Middle frontal gyrus (tissue), 1 donor: ENCODE data around the gene LY6G6C.

ENCODE experiments used
- DNase-seq: peaks from one replicate; pipeline ENCODE4 v3.0.0-alpha.2; 2015; ENCODE audit warnings: low spot score; ENCODE audit errors: extremely low spot score

Gene LY6G6C

GRCh38 chr6:31741815-31742214 is 20.3 kb upstream of the LY6G6C start:
- DNase-seq = no peak

- DNase-seq = no peak
Observed at GRCh38 chr6:31740397-31741223, 19.1 kb upstream of the LY6G6C start.

DNA sequence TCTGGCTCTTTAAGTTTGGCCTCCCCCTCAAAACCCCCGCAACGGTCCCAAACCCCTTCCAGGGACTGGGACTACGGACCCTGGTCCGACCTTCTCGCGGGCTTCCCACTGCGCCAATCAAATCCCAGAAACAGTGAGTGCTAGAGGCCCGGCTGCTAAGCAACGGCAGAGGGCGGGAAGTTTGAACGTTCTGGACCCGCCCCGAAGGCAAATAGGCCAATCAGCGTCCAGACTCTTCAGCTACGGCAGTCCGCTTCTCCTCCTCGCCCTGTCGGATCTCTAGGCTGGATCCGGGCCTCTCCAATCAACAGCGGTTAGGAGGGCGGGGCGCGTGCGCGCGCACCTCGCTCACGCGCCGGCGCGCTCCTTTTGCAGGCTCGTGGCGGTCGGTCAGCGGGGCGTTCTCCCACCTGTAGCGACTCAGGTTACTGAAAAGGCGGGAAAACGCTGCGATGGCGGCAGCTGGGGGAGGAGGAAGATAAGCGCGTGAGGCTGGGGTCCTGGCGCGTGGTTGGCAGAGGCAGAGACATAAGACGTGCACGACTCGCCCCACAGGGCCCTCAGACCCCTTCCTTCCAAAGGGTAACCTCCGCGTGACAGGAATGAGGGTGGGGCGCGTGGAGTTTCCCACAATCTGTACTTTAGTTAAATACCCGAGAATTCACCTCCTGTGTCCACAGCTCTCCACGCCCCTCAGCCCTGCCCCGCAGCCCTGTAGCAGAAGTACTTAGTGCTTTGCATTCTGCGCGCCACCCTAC is 18.3 kb upstream of the LY6G6C start, which contains the start of gene MSH5:
Gene MSH5, plus strand, starts transcription at position 367 of the 758 bp plus-strand sequence. CDS start 462 bp downstream, outside the sequence.
- DNase-seq = peak; percentile 99

DNA sequence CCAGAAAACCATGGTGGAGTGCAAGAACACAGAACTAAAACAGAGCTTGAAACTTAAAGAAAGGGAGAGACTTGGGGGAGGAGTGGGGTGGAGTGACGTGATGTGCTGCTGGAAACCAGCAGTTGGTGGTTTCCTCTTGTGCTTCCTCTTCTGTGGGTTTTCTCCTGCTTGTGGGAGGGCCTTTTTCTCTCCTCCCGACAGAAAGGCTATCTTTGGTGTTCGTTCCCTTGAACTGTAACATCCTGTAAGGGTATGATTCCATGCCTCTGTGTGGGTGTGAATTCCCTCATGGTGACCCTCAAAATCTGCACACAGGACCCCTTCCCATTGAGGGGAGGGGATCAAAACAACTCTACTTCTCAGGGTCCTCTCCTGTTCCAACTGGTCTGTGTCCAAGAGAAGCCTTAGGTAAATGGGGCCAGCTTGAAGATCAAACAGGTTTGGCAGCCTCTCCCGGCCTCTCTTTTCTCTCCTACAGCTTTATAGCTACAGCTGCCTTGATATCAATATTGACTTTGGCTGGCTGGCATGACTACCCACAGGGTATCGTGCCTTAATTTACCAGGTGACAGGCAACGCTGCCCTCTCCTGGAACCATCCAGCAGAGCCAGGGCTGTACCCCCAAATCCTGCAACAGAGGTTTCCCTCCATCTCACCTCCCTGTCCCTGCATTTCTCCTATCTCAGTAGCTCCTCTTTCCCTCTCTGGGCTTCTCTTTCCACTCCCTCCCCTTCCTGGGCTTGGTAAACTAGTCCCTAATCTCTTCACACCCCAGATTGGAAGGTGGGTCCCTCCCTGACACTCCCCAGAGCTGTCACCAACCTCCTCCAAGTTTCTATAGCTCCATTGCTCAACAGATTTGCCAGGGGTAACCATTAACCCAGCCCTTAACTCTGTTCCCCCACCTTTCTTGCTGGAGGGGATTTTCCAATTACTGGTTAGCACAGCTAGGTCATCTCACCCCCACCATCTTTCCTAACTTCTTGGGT is 16.7 kb upstream of the LY6G6C start:
- DNase-seq = no peak

DNA sequence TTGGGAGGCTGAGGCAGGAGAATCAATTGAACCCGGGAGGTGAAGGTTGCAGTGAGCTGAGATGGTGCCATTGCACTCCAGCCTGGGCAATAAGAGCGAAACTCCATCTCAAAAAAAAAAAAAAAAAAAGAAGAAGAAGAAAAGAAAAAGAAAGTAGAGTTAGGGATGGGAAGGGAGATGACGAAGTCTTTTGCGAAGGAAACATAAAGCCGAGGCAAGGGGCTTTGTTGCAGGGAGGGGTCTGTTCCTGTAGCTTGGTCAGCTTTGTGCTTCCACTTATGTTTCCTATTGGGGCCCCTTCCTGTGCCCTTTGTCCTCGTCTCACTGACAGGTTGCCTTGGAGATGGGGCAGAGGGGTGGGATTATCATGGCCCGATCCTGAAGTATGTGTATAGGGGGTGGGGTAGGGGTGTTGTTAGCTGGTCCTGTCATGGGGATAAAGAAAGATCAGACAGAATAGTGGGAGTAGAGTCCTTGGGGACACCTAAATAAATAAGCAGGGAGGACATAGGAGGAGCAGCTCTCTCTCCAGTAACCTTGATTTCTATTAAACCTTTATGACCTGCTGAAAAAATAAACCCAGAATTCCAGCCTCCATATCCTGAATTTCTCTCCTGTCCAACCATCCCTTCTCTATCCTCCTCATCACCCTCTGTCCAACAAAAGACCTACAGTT is 15.9 kb upstream of the LY6G6C start:
- no peak for DNase-seq

DNA sequence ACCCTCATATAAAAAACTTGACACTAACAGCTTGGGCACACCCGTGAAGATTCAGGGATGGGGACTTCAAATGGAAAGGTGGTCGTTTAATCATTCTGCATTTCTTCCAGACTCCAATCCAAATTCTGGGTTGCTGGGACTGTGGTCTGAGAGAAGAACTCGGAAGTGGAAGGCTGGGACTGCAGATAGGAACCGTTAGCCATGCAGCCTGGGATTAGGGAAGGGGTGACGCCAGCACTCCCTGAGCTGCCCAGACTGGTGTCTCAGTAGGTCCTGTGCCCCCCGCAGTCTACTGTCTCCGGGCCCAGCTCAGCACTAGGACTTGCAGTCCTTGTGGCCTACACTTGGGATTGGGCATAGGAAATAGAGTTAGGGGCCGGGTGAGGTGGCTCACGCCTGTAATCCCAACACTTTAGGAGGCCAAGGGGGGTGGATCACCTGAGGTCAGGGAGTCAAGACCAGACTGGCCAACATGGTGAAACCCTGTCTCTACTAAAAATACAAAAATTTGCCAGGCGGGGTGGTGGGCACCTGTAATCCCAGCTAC is 15.3 kb upstream of the LY6G6C start:
- DNase-seq = no peak

DNA sequence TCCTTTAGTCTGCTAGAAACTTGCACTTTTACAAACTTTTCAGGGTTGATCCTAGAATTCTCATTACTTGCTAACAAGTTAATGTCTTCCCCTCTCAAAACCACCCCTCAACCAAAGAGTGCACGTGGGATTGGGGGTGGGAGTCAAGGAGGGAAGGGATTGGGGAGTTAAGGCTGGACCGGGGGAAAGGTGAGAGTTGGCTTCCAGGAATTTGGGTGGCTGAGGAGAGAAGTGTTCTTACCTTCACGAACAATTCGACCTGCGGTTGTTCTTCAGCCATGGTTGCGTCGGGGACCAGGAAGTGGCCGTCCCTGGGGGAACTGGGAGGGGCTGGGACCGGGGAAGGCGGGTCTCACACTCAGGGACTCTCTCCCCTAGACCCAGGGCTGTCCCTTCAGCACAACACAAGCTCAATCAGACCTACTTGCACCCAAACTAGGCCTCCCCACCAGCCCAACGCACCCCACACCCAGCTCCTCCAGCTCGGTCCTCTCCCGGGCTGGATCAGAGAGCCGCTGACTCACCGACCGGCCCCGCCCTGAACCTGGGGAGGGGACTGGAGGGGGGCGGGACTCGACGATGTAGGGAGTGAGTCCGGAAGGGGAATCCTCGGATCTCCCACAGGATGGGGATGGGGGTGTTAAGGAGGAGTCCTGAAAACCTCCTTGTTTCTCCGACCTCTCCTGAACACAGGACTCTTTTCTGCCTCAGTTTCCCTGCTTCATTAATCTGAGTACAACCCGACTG is 14.6 kb upstream of the LY6G6C start, which contains the start of gene CLIC1:
Gene CLIC1, minus strand, starts transcription at position 510 of the 747 bp plus-strand sequence. Its CDS starts 230 bp downstream, at position 280.
- no peak for DNase-seq

DNA sequence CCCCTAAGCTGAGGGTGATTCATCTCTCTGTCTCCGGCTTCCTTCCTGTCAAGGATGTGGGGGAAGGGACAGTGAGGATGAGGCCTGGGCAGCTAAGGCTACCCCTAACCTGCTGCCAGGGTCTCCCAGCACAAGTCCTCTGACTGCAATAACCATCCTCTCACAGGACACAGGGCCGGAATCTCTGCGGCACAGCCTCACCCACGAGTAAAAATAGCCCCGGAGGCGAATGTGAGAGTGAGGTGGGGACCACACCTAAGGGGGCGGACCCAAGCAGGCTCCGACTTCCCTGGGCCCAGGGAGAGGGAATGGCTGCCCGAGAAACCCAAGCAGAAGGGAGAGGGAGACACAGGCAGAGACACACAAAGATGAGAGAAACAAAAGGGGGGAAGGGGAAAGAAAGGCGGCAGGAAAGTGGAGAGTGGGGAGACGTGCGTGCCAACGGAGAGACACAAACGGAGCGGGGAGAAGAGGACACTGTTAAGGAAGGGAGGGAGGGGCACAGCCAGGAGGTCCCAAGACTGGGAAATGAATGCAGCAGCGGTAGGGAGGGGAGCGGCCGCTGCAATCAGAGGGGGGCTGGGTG is 13.4 kb upstream of the LY6G6C start:
- no peak for DNase-seq

- no peak for DNase-seq
Observed at GRCh38 chr6:31734247-31734820, 12.8 kb upstream of the LY6G6C start.

GRCh38 chr6:31733734-31734133 is 12.2 kb upstream of the LY6G6C start:
- DNase-seq = no peak

DNA sequence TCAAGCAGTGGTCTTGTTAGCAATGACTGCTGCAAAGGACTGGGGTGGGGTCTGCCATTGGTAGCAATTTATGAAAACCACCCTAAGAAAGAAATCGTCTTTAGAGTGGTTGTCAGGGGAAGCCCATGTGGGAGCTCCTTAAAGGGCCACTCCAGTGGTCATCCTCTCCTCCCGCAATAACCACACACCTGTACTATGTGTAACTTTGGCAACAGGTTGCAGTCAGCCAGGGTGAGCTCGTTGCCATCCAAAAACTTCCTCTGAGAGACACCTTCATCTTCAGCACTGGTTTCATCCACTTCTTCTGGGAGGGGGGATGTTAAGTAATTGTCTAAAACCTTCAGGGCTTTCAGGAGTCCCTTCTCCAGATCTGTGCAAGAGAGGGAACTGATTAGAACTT is 10.5 kb upstream of the LY6G6C start:
- no peak for DNase-seq

DNA sequence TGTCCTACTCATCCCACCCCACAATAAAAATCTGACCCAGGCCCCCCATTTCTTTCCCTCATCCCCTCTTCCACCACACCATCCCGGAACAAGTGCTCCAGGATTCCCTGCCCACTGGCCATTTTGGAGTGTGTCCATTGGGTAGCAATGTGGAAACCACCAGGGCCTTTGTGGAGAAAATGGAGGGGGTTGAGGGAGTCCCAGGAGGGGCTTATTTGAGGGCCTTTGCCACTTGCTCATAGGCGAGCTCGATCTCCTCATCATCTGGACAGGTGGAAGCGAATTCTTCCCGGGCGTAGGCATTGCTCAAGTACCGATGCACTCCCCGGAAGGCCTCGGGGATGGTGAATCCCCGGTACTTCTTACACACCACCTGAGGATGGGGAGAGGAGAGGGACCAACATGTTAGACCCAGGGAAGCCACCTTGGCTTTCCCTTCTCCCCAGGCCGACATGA is 9.1 kb upstream of the LY6G6C start:
- no peak for DNase-seq

GRCh38 chr6:31729979-31730630 is 8.6 kb upstream of the LY6G6C start:
- DNase-seq = no peak

- no peak for DNase-seq
Observed at GRCh38 chr6:31729515-31729978, 8.0 kb upstream of the LY6G6C start.

GRCh38 chr6:31728767-31729514 is 7.4 kb upstream of the LY6G6C start, which contains the start of gene DDAH2:
Gene DDAH2 (minus strand): TSS chr6:31729299. CDS start chr6:31729161, 138 bp downstream.
- no peak for DNase-seq

DNA sequence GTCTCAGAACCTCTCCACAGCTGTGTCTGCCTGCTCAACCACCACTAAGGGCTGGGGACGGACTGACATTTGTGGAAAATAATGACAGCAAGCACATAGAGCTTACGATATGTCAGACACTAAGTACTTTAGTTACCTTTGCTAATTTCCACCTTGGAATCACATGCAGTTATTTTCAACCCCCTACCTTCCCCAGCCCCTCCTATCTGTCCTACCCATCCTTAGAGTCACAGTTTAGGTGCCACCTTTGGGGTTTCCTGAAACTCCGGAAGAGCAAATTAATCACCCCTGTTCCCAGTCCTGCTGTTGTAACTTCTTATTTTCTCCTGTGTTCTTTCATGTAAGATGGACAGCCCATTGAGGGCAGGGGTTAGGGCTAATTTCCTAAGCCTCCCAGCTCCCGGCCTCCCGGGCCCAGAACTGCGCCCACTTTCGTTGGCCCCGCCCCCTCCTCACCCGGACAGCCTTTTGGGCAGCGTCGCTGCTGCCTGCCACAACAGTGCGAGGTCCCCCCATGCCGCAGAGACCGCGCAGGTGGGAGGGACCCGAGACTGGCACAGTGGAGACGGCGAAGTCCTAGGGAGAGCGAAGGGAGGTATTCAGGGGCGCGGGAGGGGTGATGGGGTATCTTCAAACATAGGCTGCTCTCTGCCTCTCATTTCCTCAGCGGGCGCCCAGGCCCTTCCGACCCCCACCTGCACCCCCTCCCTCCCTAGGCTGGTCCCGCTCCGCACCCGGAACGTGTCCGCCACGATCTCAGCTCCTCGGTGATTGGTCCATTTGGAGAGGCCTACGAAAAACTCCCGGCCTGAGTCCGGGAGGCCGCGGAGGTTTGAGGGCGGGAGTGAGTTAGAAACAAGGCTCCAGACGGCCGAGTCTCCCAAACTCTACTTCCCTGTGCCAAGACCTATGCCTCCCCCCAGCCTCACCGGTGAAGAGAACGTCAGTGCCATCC is 6.4 kb upstream of the LY6G6C start:
- no peak for DNase-seq
